Esophagus mucosa (tissue), 1 donor: ENCODE results near the gene MOB3C. TPM values are rescaled to one million over a fixed set of nuclear protein-coding genes. Genes with fewer than 3 reads are reported as not detected.

ENCODE experiments used
- ATAC-seq: fragments of 200-7000 bp; cut with Tn5 transposase; one replicate; pipeline ENCODE4 v1.9.1; 2020
- total RNA-seq: library from RNA; stranded (reverse); gene quantifications from one replicate; pipeline ENCODE4 v1.2.4, GENCODE V29; 2023
- donor health status: DM: yes; HTN: yes; CAD: no.

Gene MOB3C
- total RNA-seq, 1 donor from 2014 or later = 13.9 TPM

GRCh38 chr1:46603858-46604549 is 12.6 kb downstream of the MOB3C start, which contains the start of gene MKNK1:
TSS of gene MKNK1 (minus strand) at chr1:46604268. CDS start at chr1:46583327, 20,941 bp downstream.
- peak; percentile 98 for ATAC-seq

DNA sequence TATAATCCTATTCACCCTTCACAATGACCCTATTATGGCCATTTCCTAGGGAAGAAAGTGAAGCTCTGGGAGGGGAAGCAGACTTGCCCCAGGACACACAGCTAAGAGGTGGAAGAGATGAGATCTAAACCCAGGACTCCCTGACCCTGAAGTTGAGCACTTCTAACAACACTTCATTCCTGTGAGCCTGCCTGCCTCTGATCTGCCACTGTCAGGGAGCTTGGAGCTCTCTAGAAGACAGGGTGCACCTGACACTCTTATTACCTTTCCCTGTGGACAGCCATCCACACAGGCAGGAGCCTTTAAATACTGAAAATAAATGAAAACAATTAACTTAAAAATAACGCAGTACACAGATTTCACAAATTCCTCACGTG is 13.1 kb downstream of the MOB3C start:
- peak; percentile 14 for ATAC-seq

GRCh38 chr1:46601257-46602007 is 15.2 kb downstream of the MOB3C start:
- no peak for ATAC-seq

DNA sequence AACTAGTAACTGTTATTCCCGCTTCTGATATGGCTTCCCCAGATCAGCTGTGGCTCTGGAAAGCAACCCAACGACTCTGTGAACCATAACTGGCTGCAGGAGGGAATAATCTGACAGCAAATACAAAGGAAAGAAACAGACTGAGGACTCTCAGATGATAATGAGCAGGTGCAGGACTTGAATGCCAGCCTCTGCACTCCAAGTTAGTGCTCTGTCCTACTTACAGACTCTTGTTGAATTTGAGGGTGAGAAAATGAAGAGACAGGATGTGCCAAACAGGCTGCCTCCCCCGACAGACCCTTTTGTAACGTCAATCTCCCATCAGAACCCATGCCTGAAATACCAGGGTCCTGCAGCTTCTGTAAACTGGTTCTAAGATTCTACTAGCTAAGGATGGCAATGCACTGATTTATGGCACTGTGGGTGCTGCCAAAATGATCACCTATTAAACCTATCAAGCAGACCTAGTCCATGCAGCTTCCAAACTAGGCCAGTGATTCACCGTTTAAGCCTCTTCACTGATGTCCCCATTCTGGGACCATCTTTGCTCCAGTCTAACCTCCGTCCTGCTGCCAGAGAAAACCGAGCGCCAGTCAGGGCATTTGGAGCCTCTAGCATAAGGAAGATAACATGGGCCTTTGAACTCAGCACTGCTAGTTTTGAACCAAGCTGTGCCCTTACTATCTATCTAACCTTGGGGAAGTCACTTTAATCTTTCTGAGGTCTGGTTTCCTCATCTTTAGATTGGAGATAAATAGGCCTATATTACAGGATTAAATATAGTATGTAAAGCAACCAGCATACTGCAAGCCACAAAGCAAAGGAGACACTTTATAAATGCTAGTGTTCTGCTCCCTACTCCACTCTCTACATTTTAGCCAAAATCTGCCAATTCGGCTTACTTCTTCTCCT is 17.3 kb downstream of the MOB3C start:
- ATAC-seq = no peak

GRCh38 chr1:46596846-46597245 is 19.8 kb downstream of the MOB3C start:
- ATAC-seq = no peak

DNA sequence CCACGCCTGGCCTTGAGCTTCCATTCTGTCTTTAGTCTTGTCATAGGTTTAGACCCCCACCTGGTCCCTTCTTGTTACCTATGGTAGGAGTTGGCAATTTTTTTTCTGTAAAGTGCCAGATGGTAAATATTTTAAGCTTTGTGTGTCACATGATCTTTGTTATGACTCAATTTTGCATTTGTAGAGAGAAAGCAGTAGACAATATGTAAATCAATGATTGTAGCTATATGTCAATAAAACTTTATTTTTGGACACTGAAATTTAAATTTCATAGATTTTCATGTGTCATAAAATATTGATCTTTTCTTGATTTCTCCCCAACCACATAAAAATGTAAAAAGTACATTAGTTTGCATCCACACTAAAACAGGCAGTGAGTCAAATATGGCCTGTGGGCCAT is 20.6 kb downstream of the MOB3C start:
- no peak for ATAC-seq

- ATAC-seq = no peak
Measured at GRCh38 chr1:46595127-46595526, 21.5 kb downstream of the MOB3C start.

GRCh38 chr1:46594063-46594462 is 22.5 kb downstream of the MOB3C start:
- ATAC-seq = no peak

DNA sequence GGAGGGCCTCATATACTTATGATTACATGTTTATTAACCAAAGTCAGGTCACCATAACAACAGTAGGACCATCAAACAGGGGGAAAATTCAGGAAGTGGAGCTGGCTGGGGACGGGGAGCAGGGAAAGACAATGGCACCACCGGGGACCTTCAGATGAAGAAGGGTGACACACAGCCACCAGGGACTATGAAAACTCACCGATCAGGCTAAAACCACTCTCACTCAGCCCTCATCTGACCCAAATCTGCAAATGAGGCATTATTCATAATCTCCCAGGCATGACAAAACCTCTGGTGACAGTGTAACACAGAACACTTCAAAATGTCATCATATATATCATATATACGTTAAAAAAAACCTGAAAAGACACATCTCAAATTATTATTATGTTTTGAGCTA is 23.8 kb downstream of the MOB3C start:
- ATAC-seq = peak; percentile 65

DNA sequence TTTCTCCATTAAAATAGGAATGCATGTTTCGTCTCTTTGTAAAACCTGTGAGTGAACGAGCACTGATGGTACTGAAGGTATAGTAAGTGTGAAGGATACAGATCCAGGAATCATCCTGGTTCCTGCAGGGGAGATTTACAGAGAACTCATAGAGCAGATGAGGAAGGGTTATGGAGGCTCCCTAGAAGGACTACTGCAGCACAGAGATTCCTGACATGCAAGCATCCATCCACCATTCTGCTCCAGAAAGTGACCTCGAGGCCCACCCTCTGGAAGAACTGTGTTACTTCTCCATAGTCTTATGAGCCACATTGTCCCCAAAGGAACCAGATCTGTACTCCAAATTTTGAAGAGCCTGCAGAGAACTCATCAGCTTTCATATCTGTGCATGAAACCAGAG is 27.1 kb downstream of the MOB3C start:
- no peak for ATAC-seq

DNA sequence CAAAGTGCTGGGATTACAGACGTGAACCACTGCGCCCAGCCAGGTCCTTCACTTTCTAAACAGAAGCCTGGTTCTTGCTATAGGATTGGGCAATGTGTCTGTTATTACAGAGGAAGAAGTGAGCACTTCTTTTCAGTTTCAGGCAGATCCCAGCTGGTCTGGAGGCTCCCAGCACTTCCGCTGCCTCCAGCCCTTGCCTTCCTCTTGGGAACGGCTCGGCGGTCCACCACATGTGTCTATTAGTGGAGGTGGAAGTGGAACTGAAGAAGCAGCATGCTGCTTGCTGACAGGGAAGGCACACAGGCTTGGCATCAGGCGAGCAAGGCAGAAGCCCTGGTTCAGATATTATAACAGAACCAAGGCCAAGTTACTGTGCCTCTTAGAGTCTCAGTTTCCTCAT is 29.5 kb downstream of the MOB3C start:
- no peak for ATAC-seq

- ATAC-seq = no peak
Measured at GRCh38 chr1:46585312-46585938, 31.2 kb downstream of the MOB3C start.

DNA sequence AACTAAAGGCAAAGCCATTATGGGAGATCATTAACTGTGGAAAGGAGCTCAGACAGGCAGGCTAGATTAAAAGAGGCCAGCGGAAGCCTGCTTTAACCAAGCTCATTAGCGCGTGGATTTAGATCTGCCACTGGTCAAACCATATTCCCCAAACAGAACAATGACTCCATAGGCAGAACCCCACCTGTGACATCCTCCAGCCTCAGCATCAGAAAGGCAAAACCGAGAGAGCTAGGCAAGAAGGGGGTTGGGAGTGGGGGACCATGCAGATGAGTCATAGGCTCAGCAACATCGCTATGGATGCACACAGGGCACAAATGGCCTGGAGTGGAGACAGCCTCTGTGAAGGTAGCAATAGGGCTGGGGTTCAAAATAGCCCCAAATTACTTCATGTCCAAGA is 33.1 kb downstream of the MOB3C start:
- no peak for ATAC-seq

GRCh38 chr1:46582972-46583371 is 33.6 kb downstream of the MOB3C start:
- ATAC-seq = no peak

DNA sequence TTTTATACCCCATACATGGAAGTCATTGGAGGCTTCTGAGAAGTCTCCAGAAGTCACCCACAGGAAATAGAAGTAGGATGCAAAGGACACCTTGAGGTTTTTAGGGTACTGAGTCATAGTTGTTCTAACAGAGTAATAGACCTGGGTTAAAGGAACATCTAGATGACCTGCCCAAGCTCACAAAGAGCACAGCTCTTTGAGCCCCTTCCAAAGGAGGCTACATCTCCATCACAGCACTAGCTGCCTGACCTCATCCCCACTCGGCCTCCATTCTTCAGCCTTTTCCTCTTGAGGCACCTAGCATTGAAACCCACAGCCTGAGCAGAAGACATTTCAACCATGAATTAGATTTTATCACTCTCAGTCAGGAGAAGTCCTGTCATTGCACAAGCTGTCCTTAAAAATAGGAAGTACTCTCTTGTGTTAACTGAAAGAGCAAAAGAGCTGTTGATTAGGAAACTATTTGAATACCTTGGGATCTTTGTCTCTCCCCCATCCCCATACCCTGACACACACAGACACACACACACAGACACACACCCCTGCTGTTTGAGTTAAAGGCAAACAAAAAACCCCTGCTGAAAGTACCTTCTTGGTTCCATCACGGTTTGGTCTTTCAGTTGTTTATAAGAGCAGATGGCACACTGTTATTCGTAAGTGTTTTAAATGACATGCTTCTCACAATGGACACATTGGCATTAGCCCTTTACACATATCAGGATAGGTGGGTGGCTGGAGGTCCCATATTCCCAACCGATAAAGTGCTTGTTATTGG is 34.7 kb downstream of the MOB3C start:
- peak; percentile 24 for ATAC-seq

- ATAC-seq = no peak
Measured at GRCh38 chr1:46580140-46580903, 36.3 kb downstream of the MOB3C start.

DNA sequence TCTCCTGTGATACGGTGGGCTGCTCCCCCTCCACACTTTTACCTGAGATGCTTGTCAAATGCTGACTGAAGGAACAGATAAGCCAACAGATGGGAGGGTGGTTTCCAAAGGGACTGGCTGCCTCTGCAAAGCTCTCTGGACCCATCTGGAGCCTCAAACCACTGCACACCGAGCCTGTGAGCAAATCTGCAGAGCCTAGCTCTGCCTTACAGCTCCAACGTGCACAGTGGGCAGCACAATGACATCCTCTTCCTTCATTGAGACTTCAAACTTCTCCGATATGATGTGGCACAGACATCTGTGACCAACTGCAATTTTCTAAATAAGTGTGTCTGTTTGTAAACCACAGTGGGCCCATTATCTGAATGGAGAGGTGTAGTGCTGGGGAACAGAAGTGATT is 38.9 kb downstream of the MOB3C start:
- no peak for ATAC-seq

DNA sequence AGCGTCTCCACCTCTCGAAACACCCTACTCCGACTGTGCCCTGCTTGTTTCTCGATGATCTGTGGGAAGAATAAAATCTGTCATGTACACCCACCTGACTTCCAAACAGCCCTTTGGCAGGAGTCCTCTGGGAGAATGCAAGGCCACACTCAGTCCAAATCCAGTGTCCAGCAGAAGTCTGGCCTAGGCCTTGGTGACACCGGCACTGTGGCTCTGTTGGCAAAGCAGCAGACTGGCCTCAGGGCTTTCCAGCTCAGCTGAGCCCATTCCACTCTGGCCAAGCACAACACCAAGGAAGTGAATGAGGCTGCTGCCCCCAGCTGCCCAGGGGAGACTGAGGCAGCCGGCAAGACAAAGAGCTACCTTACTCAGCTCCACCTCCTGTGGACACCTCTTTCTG is 40.0 kb downstream of the MOB3C start:
- ATAC-seq = no peak

DNA sequence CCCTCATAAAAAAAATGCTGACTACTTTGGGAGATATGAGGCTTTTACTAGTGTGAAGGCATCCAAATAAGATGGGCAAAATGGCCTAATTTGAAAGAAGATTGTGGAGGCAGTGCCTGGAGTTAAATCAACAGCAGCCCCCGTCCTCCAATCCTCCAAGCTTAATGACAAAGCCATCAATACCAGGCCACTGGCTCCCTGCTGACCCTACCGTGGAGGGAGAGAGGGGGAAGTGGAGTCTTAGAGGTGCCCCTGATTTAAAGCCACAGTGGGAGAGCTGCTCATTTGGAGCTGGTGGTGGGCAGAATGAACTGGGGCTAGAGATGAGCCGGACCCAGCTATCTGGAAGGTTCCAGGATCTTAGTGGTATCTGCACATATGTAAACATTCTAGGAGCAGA is 40.8 kb downstream of the MOB3C start:
- ATAC-seq = no peak

GRCh38 chr1:46575300-46575699 is 41.3 kb downstream of the MOB3C start:
- no peak for ATAC-seq

GRCh38 chr1:46571691-46572225 is 44.9 kb downstream of the MOB3C start:
- ATAC-seq = no peak
